Suprapubic skin (tissue), 4 donors: Measurements from ENCODE around the gene SMIM41. TPM values are rescaled to one million over a fixed set of nuclear protein-coding genes. Genes with fewer than 3 reads are reported as not detected.

Experiments
- DNase-seq, 2 donors: peaks; one replicate each; pipeline ENCODE4 v3.0.0-alpha.2; 2019; ENCODE audit warnings: low spot score in 2 of 2
- H3K27ac ChIP-seq: fragments of 200-600 bp; sonication (generic); one replicate; pipeline ENCODE4 v1.5.1; 2019
- H3K27me3 ChIP-seq: fragments of 200-600 bp; sonication (generic); one replicate; pipeline ENCODE4 v1.5.1; 2019
- H3K36me3 ChIP-seq: fragments of 200-600 bp; sonication (generic); one replicate; pipeline ENCODE4 v1.5.1; 2019
- H3K4me1 ChIP-seq: fragments of 200-600 bp; sonication (generic); one replicate; pipeline ENCODE4 v1.5.1; 2019
- H3K4me3 ChIP-seq: fragments of 200-600 bp; sonication (generic); one replicate; pipeline ENCODE4 v1.5.1; 2019; ENCODE audit warnings: mild to moderate bottlenecking
- H3K9me3 ChIP-seq: fragments of 200-600 bp; sonication (generic); one replicate; pipeline ENCODE4 v1.5.1; 2019
- EP300 ChIP-seq: sonication (generic); formaldehyde crosslinking; IDR thresholded peaks from one replicate; pipeline ENCODE4 v1.6.1; 2017; ENCODE audit warnings: antibody characterized with exemption
- POLR2A ChIP-seq, 2 donors: fragments of 450-650 bp; IDR thresholded peaks; one replicate each; pipeline ENCODE4 v1.6.1; 2017; ENCODE audit warnings: antibody characterized with exemption in 2 of 2, mild to moderate bottlenecking in 2 of 2, moderate library complexity in 2 of 2
- POLR2AphosphoS5 ChIP-seq, 3 donors: sonication (generic); formaldehyde crosslinking; IDR thresholded peaks; one replicate each; pipeline ENCODE4 v1.6.1; 2017; ENCODE audit warnings: antibody characterized with exemption in 3 of 3
- WGBS: methylation state at CpG from one replicate; pipeline ENCODE4 v1.1.5; 2018; 5-methylcytosine and 5-hydroxymethylcytosine counted together
- total RNA-seq, 4 donors: library from RNA; depleted of rRNA; stranded (reverse); fragments of >200 nt; gene quantifications; one replicate each; pipeline ENCODE4 v1.1.0, GENCODE V29; 2016
- TF ChIP-seq, protein P1 (sequence below), 2 donors: fragments of 200-600 bp in 1 of 2; fragments of 450-650 bp in 1 of 2; sonication (generic) in 1 of 2; IDR thresholded peaks; one replicate each; pipeline ENCODE4 v1.5.1; 2016 to 2019; ENCODE audit warnings: antibody characterized with exemption in 2 of 2, mild to moderate bottlenecking in 1 of 2, moderate library complexity in 1 of 2

The SMIM41 gene
- total RNA-seq, 4 donors from 2014 or later, result 0.51 to 0.57 TPM; not detected in 2

DNA sequence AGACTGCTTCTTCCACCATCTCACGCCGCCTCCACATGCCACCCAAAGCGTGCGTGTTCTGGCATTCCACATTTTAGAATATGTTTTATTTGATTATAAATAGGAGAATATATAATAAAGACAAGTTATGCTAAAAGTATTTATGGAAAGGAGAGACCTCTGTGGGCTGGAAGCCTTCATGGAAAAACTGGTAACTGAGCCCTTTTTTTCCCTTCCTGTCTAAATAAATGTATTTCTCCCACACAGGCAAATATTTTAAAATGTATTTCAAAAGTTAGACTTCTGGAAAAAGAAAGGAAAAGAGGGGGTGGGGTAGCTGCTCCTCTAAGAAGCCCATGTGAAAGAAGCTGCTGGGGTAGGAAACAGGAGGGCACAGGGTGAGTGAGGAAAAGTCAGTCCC is 44.3 kb upstream of the SMIM41 start:
- no peak for DNase-seq
- Histone ChIP-seq H3K27ac (no peak overlapping the region), H3K36me3 (no peaks in the 10 kb centered on the region), H3K9me3 (no peaks in the 10 kb centered on the region), H3K4me3 (no peak overlapping the region), H3K27me3 (no peaks in the 10 kb centered on the region), H3K4me1 (peaks cover 52% of the 10 kb centered on the region)
- TF ChIP-seq POLR2A (IDR thresholded peaks at IDR 0.05), result no peak
- TF ChIP-seq POLR2AphosphoS5 (IDR thresholded peaks at IDR 0.05), result no peak
- TF ChIP-seq, protein P1, sequence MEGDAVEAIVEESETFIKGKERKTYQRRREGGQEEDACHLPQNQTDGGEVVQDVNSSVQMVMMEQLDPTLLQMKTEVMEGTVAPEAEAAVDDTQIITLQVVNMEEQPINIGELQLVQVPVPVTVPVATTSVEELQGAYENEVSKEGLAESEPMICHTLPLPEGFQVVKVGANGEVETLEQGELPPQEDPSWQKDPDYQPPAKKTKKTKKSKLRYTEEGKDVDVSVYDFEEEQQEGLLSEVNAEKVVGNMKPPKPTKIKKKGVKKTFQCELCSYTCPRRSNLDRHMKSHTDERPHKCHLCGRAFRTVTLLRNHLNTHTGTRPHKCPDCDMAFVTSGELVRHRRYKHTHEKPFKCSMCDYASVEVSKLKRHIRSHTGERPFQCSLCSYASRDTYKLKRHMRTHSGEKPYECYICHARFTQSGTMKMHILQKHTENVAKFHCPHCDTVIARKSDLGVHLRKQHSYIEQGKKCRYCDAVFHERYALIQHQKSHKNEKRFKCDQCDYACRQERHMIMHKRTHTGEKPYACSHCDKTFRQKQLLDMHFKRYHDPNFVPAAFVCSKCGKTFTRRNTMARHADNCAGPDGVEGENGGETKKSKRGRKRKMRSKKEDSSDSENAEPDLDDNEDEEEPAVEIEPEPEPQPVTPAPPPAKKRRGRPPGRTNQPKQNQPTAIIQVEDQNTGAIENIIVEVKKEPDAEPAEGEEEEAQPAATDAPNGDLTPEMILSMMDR (IDR thresholded peaks at IDR 0.05), result no peak
- no peak for TF ChIP-seq EP300
- WGBS, result 87% methylated on average over 4 of the region's 4 CpGs

DNA sequence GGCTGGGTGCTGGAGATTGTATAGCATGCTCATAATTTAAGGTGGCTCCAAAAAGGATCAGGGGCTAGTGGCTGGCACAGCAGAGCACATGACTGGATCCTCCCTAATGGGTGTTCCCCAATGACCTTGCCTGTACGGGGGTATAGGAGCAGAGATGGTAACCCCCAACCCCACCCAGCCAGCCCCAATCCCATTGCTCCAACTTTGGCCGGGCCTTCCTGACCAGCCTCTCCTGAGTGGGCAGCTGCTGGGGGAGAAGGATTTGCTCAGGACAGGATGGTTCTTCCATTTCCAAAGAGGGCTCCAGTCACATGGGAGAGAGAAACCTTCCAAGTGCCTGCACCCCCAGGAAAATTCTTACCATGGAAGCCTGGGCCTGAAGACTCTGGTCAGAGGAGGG is 43.6 kb upstream of the SMIM41 start:
- peak overlapping the region; percentile 78 for H3K27ac ChIP-seq
- peaks cover 52% of the 10 kb centered on the region for H3K4me1 ChIP-seq
- WGBS, result 71% methylated on average over 2 of the region's 2 CpGs

DNA sequence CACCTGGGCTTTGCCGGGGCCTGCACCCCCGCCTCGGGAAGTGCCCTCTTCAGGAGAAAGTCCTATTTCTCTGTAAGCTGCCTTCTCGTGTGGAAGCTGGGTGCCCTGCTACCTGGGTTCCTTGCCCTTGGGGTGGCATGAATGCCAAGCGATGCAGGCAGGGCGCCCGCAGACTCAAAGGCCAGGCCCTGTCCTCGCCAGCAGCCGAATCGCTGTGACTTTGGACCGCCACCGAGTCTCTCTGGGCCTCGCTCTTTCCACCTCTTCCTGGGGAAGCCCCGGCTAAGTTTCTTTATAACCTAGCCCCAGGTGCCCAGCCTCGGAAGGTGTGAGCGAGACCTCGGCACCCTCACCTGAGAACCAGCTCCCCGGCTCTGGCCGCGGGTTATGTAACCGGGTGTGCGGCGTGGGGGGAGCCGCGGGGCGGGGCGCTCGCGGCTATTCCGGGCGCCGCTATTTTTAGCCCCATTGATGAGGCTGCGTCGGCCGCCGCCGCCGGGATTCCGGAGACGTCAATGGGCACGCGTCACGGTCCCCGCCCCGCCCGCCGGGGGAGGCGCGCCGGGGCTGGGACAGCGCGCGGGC is 42.8 kb upstream of the SMIM41 start:
- Histone ChIP-seq H3K4me3 (peak overlapping the region; percentile 79), H3K27ac (peak overlapping the region; percentile 78), H3K4me1 (peaks cover 59% of the 10 kb centered on the region), H3K9me3 (no peaks in the 10 kb centered on the region), H3K27me3 (no peaks in the 10 kb centered on the region), H3K36me3 (no peaks in the 10 kb centered on the region)
- 10% methylated on average over 50 of the region's 53 CpGs for WGBS
- TF ChIP-seq POLR2A (IDR thresholded peaks at IDR 0.05) (no peak), POLR2AphosphoS5 (IDR thresholded peaks at IDR 0.05) (peak in 2 of 3 donors; percentile 67 to 78), EP300 (peak; percentile 89)
- DNase-seq, result peak; percentile 93 to 95

More for the DNA sequence above, 43.6 kb upstream of the SMIM41 start:
- no peaks in the 10 kb centered on the region for H3K36me3 ChIP-seq
- no peak for TF ChIP-seq POLR2AphosphoS5 (IDR thresholded peaks at IDR 0.05)
- no peak for TF ChIP-seq POLR2A (IDR thresholded peaks at IDR 0.05)
- DNase-seq, result no peak
- no peaks in the 10 kb centered on the region for H3K27me3 ChIP-seq
- no peaks in the 10 kb centered on the region for H3K9me3 ChIP-seq
- no peak overlapping the region for H3K4me3 ChIP-seq

DNA sequence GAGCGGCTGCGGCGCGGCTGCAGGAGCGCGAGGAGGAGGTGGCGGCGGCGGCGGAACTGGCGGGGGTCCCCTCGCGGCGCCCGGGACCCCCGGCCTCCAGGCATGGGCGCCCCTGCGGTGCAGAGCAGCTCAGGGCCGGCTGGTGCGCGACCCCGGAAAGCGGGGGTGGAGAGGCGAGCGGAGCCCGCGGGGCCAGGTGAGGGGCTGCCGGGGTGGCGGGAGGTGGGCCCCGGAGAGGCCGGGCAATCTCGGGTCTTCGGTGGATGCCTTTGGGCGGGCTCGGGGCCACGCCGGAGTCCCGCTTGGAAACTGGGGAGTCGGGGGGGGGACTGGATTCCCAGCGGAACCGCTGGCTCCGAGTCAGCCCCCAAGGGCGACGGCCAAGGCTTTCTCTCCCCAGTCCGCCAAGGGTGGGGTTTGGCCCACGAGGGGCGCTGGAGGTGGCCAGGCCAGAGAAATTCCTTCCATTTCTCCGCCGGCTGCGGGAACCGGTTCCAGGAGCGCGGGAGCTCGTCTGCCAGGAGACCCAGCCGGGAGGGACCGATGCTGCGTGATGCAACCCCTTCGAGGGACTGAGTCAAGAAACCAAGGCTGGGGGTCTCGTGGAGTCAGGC is 42.1 kb upstream of the SMIM41 start:
- Histone ChIP-seq H3K4me1 (peaks cover 61% of the 10 kb centered on the region), H3K27ac (peak overlapping the region; percentile 88), H3K9me3 (no peaks in the 10 kb centered on the region), H3K4me3 (peak overlapping the region; percentile 79), H3K36me3 (no peaks in the 10 kb centered on the region), H3K27me3 (no peaks in the 10 kb centered on the region)
- DNase-seq, result peak; percentile 94
- no peak for TF ChIP-seq EP300
- no peak for TF ChIP-seq POLR2A (IDR thresholded peaks at IDR 0.05)
- TF ChIP-seq, protein P1 (IDR thresholded peaks at IDR 0.05), result no peak
- TF ChIP-seq POLR2AphosphoS5 (IDR thresholded peaks at IDR 0.05), result peak in 1 of 3 donors; percentile 79
- 10% methylated on average over 14 of the region's 59 CpGs for WGBS

DNA sequence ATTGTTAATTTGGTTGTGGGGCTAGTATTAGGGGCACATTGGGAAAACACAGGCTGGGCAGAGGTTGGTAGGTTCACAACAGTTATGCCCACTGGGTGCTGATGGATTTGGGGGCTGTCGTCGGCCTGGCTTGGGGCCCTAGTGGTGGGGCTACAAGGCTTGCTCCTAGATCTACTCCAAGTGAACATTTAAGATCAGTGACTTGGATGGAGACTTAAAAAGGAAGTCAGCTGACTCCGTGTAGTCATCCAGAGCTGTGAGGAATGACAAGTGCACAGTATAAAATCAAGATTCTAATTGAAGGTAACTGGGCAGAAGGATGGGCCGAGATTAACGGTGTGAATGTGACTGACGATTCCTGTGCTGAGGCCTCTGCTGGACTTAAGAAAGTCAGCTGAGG is 41.1 kb upstream of the SMIM41 start:
- no peaks in the 10 kb centered on the region for H3K27me3 ChIP-seq
- TF ChIP-seq POLR2AphosphoS5 (IDR thresholded peaks at IDR 0.05) (no peak), EP300 (no peak), POLR2A (IDR thresholded peaks at IDR 0.05) (no peak)
- TF ChIP-seq, protein P1 (IDR thresholded peaks at IDR 0.05), result no peak
- WGBS, result 66% methylated on average over 6 of the region's 6 CpGs
- H3K36me3 ChIP-seq, result no peaks in the 10 kb centered on the region
- no peak for DNase-seq
- H3K27ac ChIP-seq, result no peak overlapping the region
- peak overlapping the region; percentile 79 for H3K4me3 ChIP-seq
- H3K4me1 ChIP-seq, result peaks cover 53% of the 10 kb centered on the region
- no peaks in the 10 kb centered on the region for H3K9me3 ChIP-seq

DNA sequence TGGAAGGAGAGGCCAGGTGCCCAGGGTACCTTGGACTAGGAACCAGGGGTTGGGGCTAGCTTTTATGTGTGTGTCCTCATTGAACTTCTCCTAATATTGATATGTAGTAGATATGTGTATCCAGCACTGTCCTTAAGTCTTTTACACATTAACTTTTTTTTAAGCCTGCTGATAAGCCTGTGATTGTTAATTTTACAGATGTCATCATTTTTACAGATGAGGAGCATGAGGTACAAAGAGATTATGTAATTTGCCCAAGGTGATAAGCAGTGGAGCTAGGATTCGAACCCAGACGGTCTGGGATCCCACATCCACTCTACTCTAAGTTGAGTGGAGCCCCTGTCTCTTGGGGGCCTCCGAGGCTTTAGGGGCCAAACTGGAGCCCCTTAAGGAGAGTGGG is 38.5 kb upstream of the SMIM41 start:
- no peaks in the 10 kb centered on the region for H3K27me3 ChIP-seq
- no peaks in the 10 kb centered on the region for H3K36me3 ChIP-seq
- H3K4me1 ChIP-seq, result peaks cover 66% of the 10 kb centered on the region
- H3K27ac ChIP-seq, result no peak overlapping the region
- 78% methylated on average over 3 of the region's 3 CpGs for WGBS
- no peak for TF ChIP-seq POLR2A (IDR thresholded peaks at IDR 0.05)
- TF ChIP-seq, protein P1 (IDR thresholded peaks at IDR 0.05), result no peak
- no peak for TF ChIP-seq EP300
- no peak for TF ChIP-seq POLR2AphosphoS5 (IDR thresholded peaks at IDR 0.05)
- DNase-seq, result no peak
- no peaks in the 10 kb centered on the region for H3K9me3 ChIP-seq
- H3K4me3 ChIP-seq, result no peak overlapping the region
